Coronary artery (tissue), 2 donors: Measurements from ENCODE around the gene CDC5L.

Source experiments
- DNase-seq: peaks from one replicate; pipeline ENCODE4 v3.0.0-alpha.2; 2017; ENCODE audit warnings: low spot score
- H3K27ac ChIP-seq, 2 donors: fragments of 200-600 bp; sonication (generic); one replicate each; pipeline ENCODE4 v1.5.1; 2016 to 2019
- H3K4me3 ChIP-seq: fragments of 200-600 bp; sonication (generic); 2 replicates; pipeline ENCODE4 v1.5.1; 2016; ENCODE audit warnings: mild to moderate bottlenecking, moderate library complexity
- CTCF ChIP-seq: fragments of 200-600 bp; sonication (generic); IDR thresholded peaks from one replicate; pipeline ENCODE4 v1.5.1; 2019; ENCODE audit warnings: antibody characterized with exemption

Gene CDC5L

GRCh38 chr6:44388887-44389286, 1.4 kb downstream of the CDC5L start:
- TF ChIP-seq CTCF = no peak
- Histone ChIP-seq H3K27ac (peak overlapping the region in 1 of 2 donors; percentile 91), H3K4me3 (peak overlapping the region; percentile 85)
- no peak for DNase-seq

GRCh38 chr6:44390158-44390683, 2.7 kb downstream of the CDC5L start:
- peak overlapping the region; percentile 7 for H3K4me3 ChIP-seq
- no peak for DNase-seq
- no peak for TF ChIP-seq CTCF
- H3K27ac ChIP-seq = no peak overlapping the region

GRCh38 chr6:44395501-44395900, 8.0 kb downstream of the CDC5L start:
- no peak for DNase-seq
- no peak for TF ChIP-seq CTCF

GRCh38 chr6:44396968-44397367, 9.5 kb downstream of the CDC5L start:
- DNase-seq = no peak
- no peak overlapping the region for H3K27ac ChIP-seq
- no peak for TF ChIP-seq CTCF

More at GRCh38 chr6:44395501-44395900, 8.0 kb downstream of the CDC5L start:
- Histone ChIP-seq H3K4me3 (no peak overlapping the region), H3K27ac (no peak overlapping the region)

GRCh38 chr6:44397424-44398164, 10.1 kb downstream of the CDC5L start:
- no peak overlapping the region for H3K27ac ChIP-seq
- TF ChIP-seq CTCF = no peak
- no peak overlapping the region for H3K4me3 ChIP-seq
- no peak for DNase-seq

More at GRCh38 chr6:44396968-44397367, 9.5 kb downstream of the CDC5L start:
- no peak overlapping the region for H3K4me3 ChIP-seq

- Histone ChIP-seq H3K27ac (no peak overlapping the region), H3K4me3 (no peak overlapping the region)
- no peak for DNase-seq
- TF ChIP-seq CTCF = no peak
Measured at GRCh38 chr6:44399991-44400390, 12.5 kb downstream of the CDC5L start.

- TF ChIP-seq CTCF = no peak
- Histone ChIP-seq H3K27ac (peak overlapping the region; percentile 41 to 66), H3K4me3 (no peak overlapping the region)
- DNase-seq = no peak
Measured at GRCh38 chr6:44400572-44400971, 13.1 kb downstream of the CDC5L start.
